GM12874 (cell line): ENCODE data around the gene SNHG17.

Source experiments
- CTCF ChIP-seq: IDR thresholded peaks from 2 replicates; pipeline ENCODE4 v1.5.1; 2011; ENCODE audit warnings: low read depth, mild to moderate bottlenecking, control low read depth, low read length, moderate library complexity; ENCODE audit not compliant: insufficient read depth

The SNHG17 gene

GRCh38 chr20:38420388-38421085 lies 14.6 kb downstream of the SNHG17 start:
- no peak for TF ChIP-seq CTCF

GRCh38 chr20:38418509-38419204 lies 16.5 kb downstream of the SNHG17 start:
- no peak for TF ChIP-seq CTCF

GRCh38 chr20:38414769-38415450 lies 20.2 kb downstream of the SNHG17 start:
- no peak for TF ChIP-seq CTCF

- no peak for TF ChIP-seq CTCF
Measured at GRCh38 chr20:38412877-38413577, 22.1 kb downstream of the SNHG17 start.

- TF ChIP-seq CTCF = no peak
Measured at GRCh38 chr20:38407321-38407720, 27.8 kb downstream of the SNHG17 start.

- TF ChIP-seq CTCF = no peak
Measured at GRCh38 chr20:38406476-38406875, 28.7 kb downstream of the SNHG17 start.

- TF ChIP-seq CTCF = no peak
Measured at GRCh38 chr20:38405132-38405531, 30.0 kb downstream of the SNHG17 start.
